ENCODE data around the gene SLC7A14.
A peak's percentile ranks its signal among the peaks of the same experiment; 100 is the strongest.

SLC7A14 gene

DNA sequence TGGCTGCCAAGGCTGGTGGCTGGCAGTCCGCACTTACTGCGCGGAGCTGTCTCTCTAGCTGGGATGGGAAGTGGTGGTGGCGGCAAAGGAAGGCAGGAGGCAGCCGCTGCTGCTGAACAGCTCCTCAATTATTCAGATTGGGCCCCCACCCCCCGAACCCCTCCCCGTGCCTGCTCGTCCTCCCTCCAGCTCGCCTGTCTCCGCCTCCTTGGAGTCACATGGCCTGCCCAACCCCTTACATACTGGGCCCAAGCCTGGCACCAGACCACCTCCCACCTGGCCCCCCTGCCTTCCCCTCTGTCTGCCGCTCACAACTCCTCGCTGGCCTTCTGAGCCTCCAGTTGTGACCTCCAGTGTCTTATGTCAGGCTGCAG is at the start of gene SLC7A14:
SLC7A14 (minus strand) TSS at position 139 of the 374 bp plus-strand sequence. CDS start 59,139 bp downstream, outside the sequence.
- no peak for DNase-seq

DNA sequence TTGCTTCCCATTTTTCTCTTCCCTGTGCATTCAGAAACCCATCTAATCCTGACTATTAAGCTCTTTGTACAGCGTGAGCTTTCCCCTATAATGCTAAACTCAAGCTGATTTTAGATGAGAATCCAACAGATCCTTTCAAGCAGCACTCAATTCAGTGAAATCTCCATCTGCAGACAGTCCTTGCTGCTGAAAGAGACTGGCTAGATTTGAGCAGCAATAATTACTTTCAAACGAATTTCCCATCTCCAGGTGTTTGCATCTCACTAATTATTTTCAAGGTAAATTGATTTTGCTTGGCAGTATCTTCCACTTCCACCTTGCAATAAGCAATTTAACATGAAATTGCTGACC is 49.5 kb upstream of the SLC7A14 start:
- no peak for DNase-seq

DNA sequence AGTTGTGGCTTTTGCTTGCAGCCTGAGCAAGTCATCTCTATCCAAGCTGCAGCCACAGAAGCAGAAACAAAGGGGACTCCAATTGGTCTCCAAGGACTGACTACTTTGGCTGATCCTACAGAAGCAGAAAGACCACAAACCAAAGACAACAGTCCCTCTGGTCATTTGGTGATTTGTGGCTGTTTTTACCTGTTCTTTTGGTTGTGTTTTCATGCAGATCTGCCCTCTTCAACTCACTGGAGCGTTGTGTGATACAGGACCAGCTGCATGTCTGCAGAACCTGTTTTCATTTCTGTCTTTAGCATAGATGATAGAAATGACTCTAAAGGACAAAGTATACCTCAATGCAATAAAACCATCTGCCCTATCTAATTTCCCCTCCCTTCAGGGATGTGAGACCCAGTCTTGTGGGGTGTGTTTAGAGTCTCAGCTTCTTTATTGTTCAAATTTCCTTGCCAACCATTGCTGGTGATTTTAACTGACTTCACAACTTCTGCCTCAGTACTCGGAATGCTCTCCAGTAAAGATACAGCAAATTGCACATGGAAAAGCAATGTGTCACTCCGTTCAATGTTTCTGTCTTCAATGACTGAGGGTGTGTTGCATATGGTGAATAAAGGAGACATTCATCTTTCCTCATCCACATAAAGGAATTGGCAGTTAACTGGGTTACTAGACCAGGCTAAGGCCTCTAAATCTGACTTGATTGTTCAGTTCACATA is 48.9 kb upstream of the SLC7A14 start:
- DNase-seq: no peak

DNA sequence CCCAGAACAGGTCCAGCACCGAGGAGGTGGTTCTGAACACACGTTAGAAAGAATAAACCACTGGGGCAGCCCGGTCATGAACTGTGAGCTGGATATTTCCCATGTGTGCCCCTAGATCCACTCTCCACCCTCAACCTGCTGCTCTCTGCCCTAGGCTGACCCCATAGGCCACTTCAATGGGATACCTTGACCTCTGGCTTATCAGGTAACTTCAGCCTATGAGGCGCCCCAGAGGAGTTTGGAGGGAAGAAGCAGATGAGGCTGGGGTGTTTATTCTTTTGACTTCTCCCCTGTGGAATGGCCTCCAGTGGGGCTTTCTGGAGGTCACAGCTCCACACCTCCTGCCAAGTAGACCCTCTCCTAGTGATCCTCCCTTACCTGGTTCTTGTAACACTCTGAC is 47.7 kb upstream of the SLC7A14 start:
- no peak for DNase-seq

- DNase-seq: no peak
Observed at GRCh38 chr3:170632780-170633179, 46.9 kb upstream of the SLC7A14 start.

DNA sequence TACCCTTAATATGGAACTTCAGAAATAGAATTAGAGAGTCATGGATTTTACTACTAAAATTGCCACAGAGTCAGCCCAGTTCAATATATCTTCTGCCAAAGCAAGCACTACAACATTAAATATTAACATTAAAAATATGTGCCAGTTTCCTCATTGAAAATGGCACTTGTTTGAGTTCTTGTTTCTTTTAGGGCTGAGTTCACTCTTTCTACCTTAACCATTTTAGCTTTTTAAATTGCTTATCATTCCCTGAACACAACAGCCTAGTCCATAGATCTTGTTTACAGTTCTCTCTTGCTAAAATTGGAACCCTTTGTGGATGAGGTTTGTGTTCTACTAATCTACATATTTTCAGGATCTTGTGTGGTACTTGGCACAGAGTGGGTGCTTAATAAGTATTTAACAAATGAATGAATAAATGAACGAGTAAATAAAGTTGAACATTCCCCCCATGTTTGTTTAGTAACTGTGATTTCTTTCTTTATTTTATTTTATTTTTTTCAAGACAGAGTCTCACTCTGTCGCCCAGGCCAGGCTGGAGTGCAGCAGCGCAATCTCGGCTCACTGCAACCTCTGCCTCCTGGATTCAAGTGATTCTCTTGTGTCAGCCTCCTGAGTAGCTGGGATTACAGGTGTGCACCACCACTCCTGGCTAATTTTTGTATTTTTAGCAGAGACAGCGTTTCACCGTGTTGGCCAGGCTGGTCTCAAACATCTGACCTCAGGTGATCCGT is 46.0 kb upstream of the SLC7A14 start:
- no peak for DNase-seq

DNA sequence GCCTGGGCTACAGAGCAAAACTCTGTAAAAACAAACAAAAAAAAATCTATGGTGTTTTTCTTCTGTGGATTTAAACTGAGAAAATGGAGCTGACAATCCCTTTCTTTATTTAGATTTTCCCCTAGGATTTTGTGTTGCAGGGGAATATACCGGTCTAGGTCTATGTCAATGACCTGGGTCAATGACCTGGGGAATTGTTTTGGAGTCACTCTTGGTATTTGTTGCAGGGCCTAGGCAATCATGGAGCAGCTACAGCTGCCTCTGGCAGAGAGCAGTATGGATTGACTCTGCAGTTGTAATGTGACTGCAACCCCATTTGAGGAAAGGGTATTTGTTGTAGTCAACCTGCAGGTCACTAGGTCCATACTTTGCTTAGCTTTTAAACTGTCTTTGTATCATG is 37.6 kb upstream of the SLC7A14 start:
- no peak for DNase-seq

GRCh38 chr3:170622369-170623159 is 36.7 kb upstream of the SLC7A14 start:
- no peak for DNase-seq

DNA sequence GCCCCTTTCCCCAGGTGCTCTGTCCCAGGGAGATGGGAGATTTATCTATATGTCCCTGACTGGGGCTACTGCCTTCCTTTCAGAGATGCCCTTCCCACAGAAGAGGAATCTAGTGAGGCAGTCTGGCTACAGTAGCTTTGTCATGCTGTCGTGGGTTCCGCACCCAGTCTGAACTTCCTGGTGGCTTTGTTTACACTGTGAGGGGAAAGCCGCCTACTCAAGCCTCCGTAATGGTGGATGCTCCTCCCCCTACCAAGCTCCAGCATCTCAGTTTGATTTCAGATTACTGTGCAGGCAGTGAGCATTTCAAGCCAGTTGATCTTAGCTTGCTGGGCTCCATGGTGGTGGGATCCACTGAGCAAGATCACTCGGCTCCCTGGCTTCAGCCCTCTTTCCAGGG is 35.4 kb upstream of the SLC7A14 start:
- DNase-seq: no peak

DNA sequence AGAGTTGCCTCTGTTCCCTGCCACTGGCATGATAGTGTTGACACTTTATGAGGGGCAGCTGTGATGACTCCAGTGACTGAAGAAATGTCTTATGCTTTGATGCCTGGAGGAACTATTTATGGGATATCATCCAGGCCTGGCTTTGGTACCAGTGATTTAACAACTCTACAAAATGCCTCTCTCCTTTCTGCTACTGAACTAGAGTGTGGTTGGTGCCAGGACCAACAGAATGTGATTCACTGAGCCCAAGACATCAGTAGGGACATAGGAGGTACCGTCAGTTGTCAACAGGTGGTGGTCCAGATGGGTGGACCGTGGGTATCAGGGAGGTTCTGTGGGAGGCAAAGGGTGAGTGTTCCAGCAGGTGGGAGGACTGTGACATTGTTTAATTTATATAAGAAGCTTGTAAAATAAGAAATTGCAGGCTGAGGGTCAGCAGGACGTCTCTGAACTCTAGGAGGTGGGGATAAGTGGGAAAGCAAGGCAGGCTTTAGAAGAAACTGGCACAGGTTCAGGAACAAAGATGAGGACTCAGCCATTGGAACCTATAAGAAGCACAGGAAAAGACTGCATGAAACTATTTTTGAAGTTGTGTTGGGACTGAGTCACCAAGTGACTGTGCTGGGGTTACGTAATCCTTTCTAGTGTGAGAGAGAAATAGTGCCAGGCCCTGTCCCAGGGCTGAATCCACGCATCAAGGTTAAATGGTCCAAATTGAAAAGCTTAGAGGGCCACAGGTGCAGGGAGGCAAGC is 28.5 kb upstream of the SLC7A14 start:
- peak; percentile 45 to 83 for DNase-seq

DNA sequence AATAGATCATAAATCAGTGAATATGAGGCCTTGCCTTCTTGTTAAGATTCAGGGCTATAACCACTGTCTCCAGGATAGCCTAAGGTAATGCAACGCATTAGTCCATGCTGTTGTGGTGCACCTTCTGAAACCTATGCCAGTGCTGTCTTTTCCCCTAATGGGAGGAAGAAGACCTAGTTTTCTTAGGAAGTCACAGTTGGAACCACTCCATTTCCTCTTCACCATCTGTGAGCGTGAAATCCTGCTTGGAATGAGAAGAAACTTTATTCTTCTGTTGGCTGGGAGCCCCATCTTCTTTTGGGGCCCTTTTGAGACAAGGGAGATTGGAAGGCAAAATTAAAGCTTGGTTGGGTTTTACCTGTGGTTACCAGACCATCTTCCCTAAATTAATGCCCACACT is 25.9 kb upstream of the SLC7A14 start:
- DNase-seq: no peak

DNA sequence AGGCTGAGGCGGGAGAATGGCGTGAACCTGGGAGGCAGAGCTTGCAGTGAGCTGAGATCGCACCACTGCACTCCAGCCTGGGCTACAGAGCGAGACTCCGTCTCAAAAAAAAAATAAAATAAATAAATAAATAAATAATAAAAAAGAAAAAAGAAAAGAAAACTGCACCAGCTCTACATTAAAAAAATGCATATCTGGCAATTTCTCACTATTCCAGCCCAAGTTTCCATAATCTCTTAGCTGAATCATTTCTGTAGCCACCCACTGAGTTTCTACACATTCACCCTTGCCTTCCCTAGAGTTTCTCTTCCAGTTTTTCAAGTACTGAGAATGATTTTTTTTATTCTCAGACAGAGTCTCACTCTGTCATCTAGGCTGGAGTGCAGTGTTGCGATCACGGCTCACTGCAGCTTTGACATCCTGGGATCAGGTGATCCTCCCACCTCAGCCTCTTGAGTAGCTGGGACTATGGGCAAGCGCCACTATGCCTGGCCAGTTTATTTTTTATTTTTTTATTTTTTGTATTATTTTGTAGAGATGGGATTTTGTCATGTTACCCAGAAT is 24.5 kb upstream of the SLC7A14 start:
- no peak for DNase-seq

DNA sequence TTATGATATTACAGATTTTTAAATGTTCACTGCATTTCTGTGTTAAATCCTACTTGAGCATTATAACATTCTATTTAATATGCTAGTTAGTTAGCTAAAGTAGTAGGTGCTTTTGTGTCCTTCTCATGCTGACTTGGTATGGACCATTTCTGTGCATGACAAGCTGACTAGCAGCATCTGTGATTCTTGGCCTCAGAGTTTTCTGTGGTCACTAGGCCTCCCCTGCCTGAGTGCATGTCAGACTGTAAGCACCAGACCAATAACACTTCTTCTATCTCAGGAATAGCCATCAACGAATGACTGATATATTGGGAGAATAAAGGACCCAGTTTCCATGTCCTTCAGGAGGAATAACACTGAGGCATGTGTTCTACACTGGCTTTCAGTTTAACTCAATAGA is 22.6 kb upstream of the SLC7A14 start:
- DNase-seq: no peak

DNA sequence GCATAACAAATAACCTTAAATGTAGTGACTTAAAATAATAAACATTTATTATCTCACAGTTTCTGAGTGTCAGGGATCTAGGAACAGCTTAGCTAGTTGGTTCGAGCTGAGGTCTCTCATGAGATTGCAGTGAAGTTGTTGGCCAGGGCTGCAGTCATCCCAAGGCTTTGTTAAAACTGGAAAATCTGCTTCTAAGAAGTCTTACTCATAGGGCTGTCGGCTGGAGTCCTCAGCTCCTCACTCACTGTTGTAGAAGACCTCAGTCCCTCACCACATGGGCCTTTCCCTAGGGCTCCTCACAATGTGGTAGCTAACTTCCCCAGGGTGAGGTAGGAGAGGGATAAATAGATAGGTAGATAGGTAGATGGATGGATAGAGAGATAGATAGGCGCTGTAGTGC is 20.8 kb upstream of the SLC7A14 start:
- no peak for DNase-seq

GRCh38 chr3:170605490-170605889 is 19.6 kb upstream of the SLC7A14 start:
- no peak for DNase-seq

- no peak for DNase-seq
Observed at GRCh38 chr3:170603770-170604510, 18.1 kb upstream of the SLC7A14 start.

DNA sequence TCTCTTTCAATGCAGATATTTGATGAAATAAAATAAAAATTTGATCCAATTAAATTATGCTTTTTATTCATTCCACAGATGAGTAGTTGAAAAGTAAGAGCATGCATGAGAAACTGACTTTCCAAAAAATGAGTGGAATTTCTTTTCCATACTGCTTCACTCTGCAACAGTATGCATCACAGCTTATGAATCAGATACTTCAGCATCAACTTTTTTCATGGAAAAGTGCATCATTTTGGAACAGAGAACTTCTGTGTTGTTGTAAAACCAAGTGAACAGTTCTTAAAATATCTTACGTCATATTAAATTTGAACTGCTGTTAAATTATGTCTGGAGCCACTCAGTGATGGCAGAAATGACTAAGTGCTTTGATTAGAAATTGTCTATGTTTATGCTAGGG is 16.7 kb upstream of the SLC7A14 start:
- DNase-seq: no peak

DNA sequence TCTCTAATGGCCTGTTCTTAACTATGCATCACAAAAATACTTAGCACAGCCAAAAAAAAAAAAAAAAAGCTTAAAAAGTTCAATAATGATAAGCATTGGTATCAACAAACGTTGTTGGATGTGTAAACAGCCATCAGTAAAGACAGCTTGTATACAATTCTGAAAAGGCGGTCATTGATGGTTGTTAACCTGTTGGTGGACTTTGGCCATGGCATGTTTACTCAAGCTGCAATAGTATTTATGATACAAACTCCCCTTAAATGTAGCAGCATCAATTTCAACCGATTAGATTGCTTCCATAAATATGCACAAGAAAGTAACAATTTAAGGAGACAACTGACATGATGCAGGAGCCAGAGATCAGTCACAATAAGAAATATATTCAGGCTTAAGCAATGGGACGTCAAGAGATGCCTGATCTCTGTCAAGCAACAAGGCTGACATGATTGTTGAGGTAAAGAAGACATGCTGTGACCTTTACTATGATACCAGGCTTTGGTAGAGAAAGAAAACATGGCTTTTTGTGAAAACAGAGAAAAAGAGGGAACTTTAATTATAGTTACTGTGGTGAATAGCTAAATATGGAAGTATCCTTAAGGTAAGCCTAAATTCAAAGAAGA is 14.2 kb upstream of the SLC7A14 start:
- no peak for DNase-seq

- DNase-seq: no peak
Observed at GRCh38 chr3:170599091-170599490, 13.2 kb upstream of the SLC7A14 start.

- DNase-seq: no peak
Observed at GRCh38 chr3:170598091-170598502, 12.2 kb upstream of the SLC7A14 start.

DNA sequence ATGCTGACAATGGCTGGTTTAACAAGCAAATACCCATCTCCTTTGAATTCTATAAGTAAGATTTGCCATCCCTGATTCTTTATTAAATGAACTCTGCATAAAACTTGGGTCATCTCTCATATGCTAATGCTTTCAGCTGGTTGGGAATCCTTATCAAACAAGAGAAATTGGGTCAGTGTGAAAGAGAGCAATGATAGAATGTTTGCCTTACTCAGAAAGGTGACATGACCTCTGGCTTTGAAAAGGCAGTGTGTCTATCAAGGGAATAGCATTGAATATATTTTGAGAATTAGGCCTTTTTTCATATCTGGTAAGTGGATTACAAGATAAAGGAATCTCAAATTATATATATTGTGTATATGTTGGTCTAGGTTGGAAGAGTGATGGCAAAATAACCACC is 8.7 kb upstream of the SLC7A14 start:
- no peak for DNase-seq

DNA sequence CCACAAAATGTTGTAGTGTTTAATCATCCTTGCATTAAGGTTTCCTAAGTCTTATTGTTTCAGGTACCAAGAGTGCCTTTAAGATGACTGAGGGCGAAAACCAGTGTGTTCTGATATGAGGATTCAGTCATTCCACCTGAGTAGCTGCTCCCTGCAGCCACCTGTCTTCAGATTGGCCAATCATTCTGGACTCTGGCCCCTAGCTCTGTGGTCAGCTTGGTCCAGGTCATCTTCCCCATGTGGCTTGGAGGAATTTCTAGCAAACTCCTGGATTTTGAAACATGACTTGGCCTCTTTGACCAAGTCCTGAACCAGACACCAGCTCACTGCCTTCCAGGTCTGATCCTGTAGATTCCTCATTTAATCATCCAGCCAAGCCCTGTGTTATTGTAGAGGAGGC is 7.8 kb upstream of the SLC7A14 start:
- no peak for DNase-seq

Measured in SW 1271 (cell line).